HL-60 (cell line): ENCODE measurements around the gene PRIMPOL.

Experiments used
- GABPA ChIP-seq: IDR thresholded peaks from 2 replicates; pipeline ENCODE4 v1.6.1; 2012; ENCODE audit warnings: low read depth
- POLR2AphosphoS5 ChIP-seq: IDR thresholded peaks from 2 replicates; pipeline ENCODE4 v1.6.1; 2012; ENCODE audit warnings: low read depth
- REST ChIP-seq: IDR thresholded peaks from 2 replicates; pipeline ENCODE4 v1.6.1; 2012; ENCODE audit warnings: low read depth; ENCODE audit not compliant: insufficient replicate concordance
- SPI1 ChIP-seq: IDR thresholded peaks from 2 replicates; pipeline ENCODE4 v1.6.1; 2012; ENCODE audit warnings: low read depth, mild to moderate bottlenecking, borderline replicate concordance
- TF ChIP-seq, protein P1 (sequence below): IDR thresholded peaks from one replicate; pipeline ENCODE4 v1.5.1; 2011; ENCODE audit warnings: low read length, control low read depth, inconsistent platforms; ENCODE audit not compliant: insufficient read depth

DNA sequence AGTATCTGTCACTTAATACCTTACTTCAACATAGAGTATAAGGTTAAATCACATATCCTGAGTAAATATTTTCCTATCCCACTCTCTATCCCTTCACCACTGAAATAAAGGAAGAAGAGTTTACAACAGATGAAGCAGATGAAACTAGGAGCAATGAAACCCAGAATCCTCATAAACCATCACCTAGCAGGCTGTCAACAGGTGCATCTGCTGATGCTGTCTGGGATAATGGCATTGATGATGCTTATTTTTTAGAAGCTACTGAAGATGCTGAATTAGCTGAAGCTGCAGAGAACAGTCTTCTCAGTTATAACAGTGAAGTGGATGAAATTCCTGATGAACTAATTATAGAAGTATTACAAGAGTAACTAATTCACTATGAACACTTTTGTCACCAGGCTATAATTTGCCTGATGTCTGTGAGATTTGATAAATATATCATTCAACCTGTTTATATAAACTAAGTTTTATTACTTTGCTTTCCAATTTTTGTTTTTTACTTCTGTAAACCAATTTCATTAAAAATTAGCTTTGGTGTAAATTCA is 44.9 kb downstream of the PRIMPOL start:
- TF ChIP-seq, protein P1, sequence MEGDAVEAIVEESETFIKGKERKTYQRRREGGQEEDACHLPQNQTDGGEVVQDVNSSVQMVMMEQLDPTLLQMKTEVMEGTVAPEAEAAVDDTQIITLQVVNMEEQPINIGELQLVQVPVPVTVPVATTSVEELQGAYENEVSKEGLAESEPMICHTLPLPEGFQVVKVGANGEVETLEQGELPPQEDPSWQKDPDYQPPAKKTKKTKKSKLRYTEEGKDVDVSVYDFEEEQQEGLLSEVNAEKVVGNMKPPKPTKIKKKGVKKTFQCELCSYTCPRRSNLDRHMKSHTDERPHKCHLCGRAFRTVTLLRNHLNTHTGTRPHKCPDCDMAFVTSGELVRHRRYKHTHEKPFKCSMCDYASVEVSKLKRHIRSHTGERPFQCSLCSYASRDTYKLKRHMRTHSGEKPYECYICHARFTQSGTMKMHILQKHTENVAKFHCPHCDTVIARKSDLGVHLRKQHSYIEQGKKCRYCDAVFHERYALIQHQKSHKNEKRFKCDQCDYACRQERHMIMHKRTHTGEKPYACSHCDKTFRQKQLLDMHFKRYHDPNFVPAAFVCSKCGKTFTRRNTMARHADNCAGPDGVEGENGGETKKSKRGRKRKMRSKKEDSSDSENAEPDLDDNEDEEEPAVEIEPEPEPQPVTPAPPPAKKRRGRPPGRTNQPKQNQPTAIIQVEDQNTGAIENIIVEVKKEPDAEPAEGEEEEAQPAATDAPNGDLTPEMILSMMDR = no peak
- no peak for TF ChIP-seq POLR2AphosphoS5
- no peak for TF ChIP-seq REST
- TF ChIP-seq SPI1 = no peak
- no peak for TF ChIP-seq GABPA
